Measurements from ENCODE around the gene BRICD5.
"Not testable (repeated sequence)": the region's sequence is repeated elsewhere in the genome, so short reads cannot be mapped to it uniquely, and the experiment has no call there.

Gene BRICD5

GRCh38 chr16:2210386-2211365, at the start of gene BRICD5:
BRICD5 (minus strand) TSS chr16:2210863; CDS start chr16:2210833, 30 bp downstream.
- DNase-seq = no peak

GRCh38 chr16:2260250-2260649, 49.6 kb upstream of the BRICD5 start:
- DNase-seq = no peak

GRCh38 chr16:2258530-2258929, 47.9 kb upstream of the BRICD5 start:
- not testable (repeated sequence) for DNase-seq

GRCh38 chr16:2257726-2258125, 47.1 kb upstream of the BRICD5 start:
- no peak for DNase-seq

GRCh38 chr16:2256531-2257140, 46.0 kb upstream of the BRICD5 start:
- no peak for DNase-seq

GRCh38 chr16:2253293-2253692, 42.6 kb upstream of the BRICD5 start:
- no peak for DNase-seq

- no peak for DNase-seq
Observed at GRCh38 chr16:2252806-2253148, 42.1 kb upstream of the BRICD5 start.

GRCh38 chr16:2251296-2252111, 40.8 kb upstream of the BRICD5 start, which contains the start of gene ECI1:
ECI1 (minus strand) TSS chr16:2251587; CDS start chr16:2251566, 21 bp downstream.
- peak; percentile 90 to 92 for DNase-seq

GRCh38 chr16:2250652-2251295, 40.1 kb upstream of the BRICD5 start:
- DNase-seq = peak; percentile 58 to 60

GRCh38 chr16:2246301-2246885, 35.7 kb upstream of the BRICD5 start:
- DNase-seq = no peak

GRCh38 chr16:2244926-2245795, 34.5 kb upstream of the BRICD5 start:
- no peak for DNase-seq

- no peak for DNase-seq
Observed at GRCh38 chr16:2244301-2244700, 33.6 kb upstream of the BRICD5 start.

GRCh38 chr16:2243781-2244180, 33.1 kb upstream of the BRICD5 start:
- DNase-seq = no peak

- DNase-seq = no peak
Observed at GRCh38 chr16:2243031-2243528, 32.4 kb upstream of the BRICD5 start.

GRCh38 chr16:2242598-2242997, 31.9 kb upstream of the BRICD5 start:
- no peak for DNase-seq

- DNase-seq = not testable (repeated sequence)
Observed at GRCh38 chr16:2240331-2240730, 29.7 kb upstream of the BRICD5 start.

- no peak for DNase-seq
Observed at GRCh38 chr16:2238838-2239675, 28.4 kb upstream of the BRICD5 start.

GRCh38 chr16:2238150-2238837, 27.6 kb upstream of the BRICD5 start:
- no peak for DNase-seq

- DNase-seq = no peak
Observed at GRCh38 chr16:2237493-2238149, 27.0 kb upstream of the BRICD5 start.
